ENCODE results near the gene CENPU. TPM values are rescaled to one million over a fixed set of nuclear protein-coding genes. Genes with fewer than 3 reads are reported as not detected.

Gene CENPU
- polyA plus RNA-seq, 4 donors = 1.6 to 17.2 (median 6.9) TPM

DNA sequence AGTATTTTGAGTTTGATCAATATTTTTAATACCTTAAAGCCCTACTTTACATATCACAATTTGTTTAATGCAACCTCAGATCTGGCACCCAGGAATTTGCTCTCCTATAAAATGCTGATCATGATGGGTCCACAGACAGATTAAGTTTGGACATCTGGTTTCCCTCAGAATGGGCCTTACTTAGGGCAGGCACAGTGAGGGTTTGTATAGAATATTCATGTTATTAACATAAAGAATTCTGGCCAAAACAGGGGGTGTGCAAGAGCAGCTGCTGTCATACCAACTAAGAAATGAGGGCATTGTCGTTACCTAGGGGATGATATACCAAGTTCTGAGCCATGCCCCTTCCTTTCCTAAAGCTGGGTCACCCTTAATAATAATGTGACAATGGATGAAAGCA lies 37.5 kb upstream of the CENPU start:
- no peak for DNase-seq
- H3K36me3 ChIP-seq (ENCODE audit: control insufficient read depth in 3 of 3, insufficient read depth in 2 of 3, low read depth in 1 of 3, low read length in 3 of 3) = peaks cover 0 to 3% (median 3%) of the 10 kb centered on the region in 3 donors
- no peak for FAIRE-seq
- 81 to 96% (median 86%) methylated on average over 1 of the region's 1 CpG for WGBS, 3 donors
- no peaks in the 10 kb centered on the region for H3K27me3 ChIP-seq (ENCODE audit: control insufficient read depth in 3 of 3, insufficient read depth in 3 of 3, low read length in 3 of 3)
- H3K4me1 ChIP-seq (ENCODE audit: control insufficient read depth in 3 of 3, insufficient read depth in 2 of 3, low read depth in 1 of 3, low read length in 2 of 3) = no peaks in the 10 kb centered on the region
- H3K9me3 ChIP-seq (ENCODE audit: control insufficient read depth in 2 of 2, insufficient read depth in 1 of 2, low read depth in 1 of 2, low read length in 1 of 2) = no peaks in the 10 kb centered on the region
- no peak overlapping the region for H3K27ac ChIP-seq (ENCODE audit: low read depth in 1 of 3, low read length in 2 of 3)
- no peak overlapping the region for H3K4me3 ChIP-seq (ENCODE audit: low read depth in 1 of 3, low read length in 3 of 3)

DNA sequence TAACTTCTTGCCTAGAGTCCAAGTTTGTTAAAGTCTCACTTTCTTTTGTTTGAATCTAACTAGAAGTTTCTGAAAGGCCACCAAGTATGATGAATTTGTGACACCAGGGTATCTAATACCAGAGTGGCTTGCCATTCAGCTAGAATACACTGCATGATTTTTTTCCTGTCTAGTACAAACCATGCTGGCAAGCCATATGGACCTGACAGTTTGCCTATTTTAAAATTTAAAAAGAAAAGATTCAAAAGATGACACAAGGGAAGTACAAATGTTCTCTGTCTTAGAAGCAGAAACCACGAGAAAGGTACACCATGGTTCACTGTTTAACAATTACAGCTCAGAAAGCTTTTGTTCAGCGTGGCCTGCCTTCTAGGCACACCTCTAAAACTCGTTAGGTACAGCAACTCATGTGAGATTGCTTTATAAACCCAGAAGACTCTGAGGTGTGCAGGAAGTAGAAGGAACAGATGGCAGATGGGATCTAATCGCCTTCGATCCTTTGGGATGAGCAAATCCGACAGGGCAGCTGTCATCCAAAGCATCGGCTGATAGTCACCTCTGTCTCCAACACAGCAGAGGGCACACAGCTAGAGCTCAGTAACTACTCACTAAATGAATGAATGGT lies 35.4 kb upstream of the CENPU start:
- H3K27ac ChIP-seq (ENCODE audit: low read depth in 1 of 3, low read length in 2 of 3) = no peak overlapping the region
- H3K27me3 ChIP-seq (ENCODE audit: control insufficient read depth in 3 of 3, insufficient read depth in 3 of 3, low read length in 3 of 3) = no peaks in the 10 kb centered on the region
- peaks cover 0 to 3% (median 3%) of the 10 kb centered on the region in 3 donors for H3K36me3 ChIP-seq (ENCODE audit: control insufficient read depth in 3 of 3, insufficient read depth in 2 of 3, low read depth in 1 of 3, low read length in 3 of 3)
- no peak overlapping the region for H3K4me3 ChIP-seq (ENCODE audit: low read depth in 1 of 3, low read length in 3 of 3)
- DNase-seq (no peak), FAIRE-seq (no peak)
- H3K4me1 ChIP-seq (ENCODE audit: control insufficient read depth in 3 of 3, insufficient read depth in 2 of 3, low read depth in 1 of 3, low read length in 2 of 3) = no peaks in the 10 kb centered on the region
- WGBS, 3 donors = 86 to 88% (median 87%) methylated on average over 7 of the region's 7 CpGs
- no peaks in the 10 kb centered on the region for H3K9me3 ChIP-seq (ENCODE audit: control insufficient read depth in 2 of 2, insufficient read depth in 1 of 2, low read depth in 1 of 2, low read length in 1 of 2)

- no peak overlapping the region for H3K27ac ChIP-seq (ENCODE audit: low read depth in 1 of 3, low read length in 2 of 3)
- 90 to 94% (median 90%) methylated on average over 5 of the region's 5 CpGs for WGBS, 3 donors
These were observed 34.4 kb upstream of the CENPU start for GRCh38 chr4:184768296-184768695.

GRCh38 chr4:184766446-184766845 lies 32.5 kb upstream of the CENPU start:
- WGBS, 3 donors = 42 to 91% (median 61%) methylated on average over 9 of the region's 9 CpGs
- H3K36me3 ChIP-seq (ENCODE audit: control insufficient read depth in 3 of 3, insufficient read depth in 2 of 3, low read depth in 1 of 3, low read length in 3 of 3) = peaks cover 0 to 7% (median 3%) of the 10 kb centered on the region in 3 donors
- H3K4me1 ChIP-seq (ENCODE audit: control insufficient read depth in 3 of 3, insufficient read depth in 2 of 3, low read depth in 1 of 3, low read length in 2 of 3) = no peaks in the 10 kb centered on the region

More at GRCh38 chr4:184768296-184768695, 34.4 kb upstream of the CENPU start:
- H3K4me3 ChIP-seq (ENCODE audit: low read depth in 1 of 3, low read length in 3 of 3) = no peak overlapping the region
- no peaks in the 10 kb centered on the region for H3K9me3 ChIP-seq (ENCODE audit: control insufficient read depth in 2 of 2, insufficient read depth in 1 of 2, low read depth in 1 of 2, low read length in 1 of 2)
- no peaks in the 10 kb centered on the region for H3K27me3 ChIP-seq (ENCODE audit: control insufficient read depth in 3 of 3, insufficient read depth in 3 of 3, low read length in 3 of 3)
- FAIRE-seq = no peak
- DNase-seq = no peak
- H3K4me1 ChIP-seq (ENCODE audit: control insufficient read depth in 3 of 3, insufficient read depth in 2 of 3, low read depth in 1 of 3, low read length in 2 of 3) = no peaks in the 10 kb centered on the region
- peaks cover 0 to 3% (median 3%) of the 10 kb centered on the region in 3 donors for H3K36me3 ChIP-seq (ENCODE audit: control insufficient read depth in 3 of 3, insufficient read depth in 2 of 3, low read depth in 1 of 3, low read length in 3 of 3)

DNA sequence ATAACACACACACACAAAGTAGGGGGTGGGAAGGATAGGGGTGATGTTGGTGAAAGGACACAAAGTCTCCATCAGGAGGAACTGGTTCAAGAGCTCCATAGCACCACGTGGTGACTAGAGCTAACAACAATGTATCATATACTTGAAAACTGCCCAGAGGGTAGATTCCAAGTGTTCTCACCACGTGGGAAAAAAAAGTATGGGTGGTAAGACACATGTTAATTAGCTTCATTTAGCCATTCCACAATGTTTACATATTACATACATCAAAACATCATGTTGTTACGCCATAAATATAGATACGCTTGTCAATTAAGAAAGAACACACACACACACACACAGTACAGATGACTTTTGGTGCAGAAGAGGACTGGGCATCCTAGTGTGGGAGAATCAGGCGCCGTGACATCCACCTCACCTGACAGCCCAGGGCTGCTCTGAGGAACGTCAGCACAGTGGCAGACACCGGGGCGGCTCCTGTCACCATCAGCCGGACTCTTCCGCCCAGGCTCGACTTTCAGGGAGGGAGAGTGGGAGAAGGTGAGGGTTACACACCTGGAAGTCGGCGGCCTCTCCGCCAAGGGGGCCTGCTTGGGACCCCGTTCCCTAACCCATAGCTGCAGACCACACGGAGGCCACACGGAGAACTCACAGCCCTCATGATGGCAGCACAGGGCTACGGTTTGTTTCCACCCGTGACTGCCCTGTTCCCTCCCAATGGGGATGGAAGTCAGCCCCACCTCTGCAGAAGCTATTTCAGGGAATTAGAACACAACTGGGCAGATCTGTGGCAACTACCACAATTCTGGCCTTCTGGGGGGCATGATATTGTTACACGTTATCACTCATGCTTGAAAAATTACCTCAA lies 31.8 kb upstream of the CENPU start:
- H3K4me1 ChIP-seq (ENCODE audit: control insufficient read depth in 3 of 3, insufficient read depth in 2 of 3, low read depth in 1 of 3, low read length in 2 of 3) = no peaks in the 10 kb centered on the region
- 90 to 92% (median 92%) methylated on average over 21 of the region's 21 CpGs for WGBS, 3 donors
- no peak for FAIRE-seq
- H3K27me3 ChIP-seq (ENCODE audit: control insufficient read depth in 3 of 3, insufficient read depth in 3 of 3, low read length in 3 of 3) = no peaks in the 10 kb centered on the region
- no peak for DNase-seq
- H3K27ac ChIP-seq (ENCODE audit: low read depth in 1 of 3, low read length in 2 of 3) = no peak overlapping the region
- H3K4me3 ChIP-seq (ENCODE audit: low read depth in 1 of 3, low read length in 3 of 3) = no peak overlapping the region
- peaks cover 0 to 9% (median 3%) of the 10 kb centered on the region in 3 donors for H3K36me3 ChIP-seq (ENCODE audit: control insufficient read depth in 3 of 3, insufficient read depth in 2 of 3, low read depth in 1 of 3, low read length in 3 of 3)
- H3K9me3 ChIP-seq (ENCODE audit: control insufficient read depth in 2 of 2, insufficient read depth in 1 of 2, low read depth in 1 of 2, low read length in 1 of 2) = no peaks in the 10 kb centered on the region

More at GRCh38 chr4:184766446-184766845, 32.5 kb upstream of the CENPU start:
- Histone ChIP-seq H3K27ac (ENCODE audit: low read depth in 1 of 3, low read length in 2 of 3) (no peak overlapping the region), H3K4me3 (ENCODE audit: low read depth in 1 of 3, low read length in 3 of 3) (no peak overlapping the region), H3K27me3 (ENCODE audit: control insufficient read depth in 3 of 3, insufficient read depth in 3 of 3, low read length in 3 of 3) (no peaks in the 10 kb centered on the region), H3K9me3 (ENCODE audit: control insufficient read depth in 2 of 2, insufficient read depth in 1 of 2, low read depth in 1 of 2, low read length in 1 of 2) (no peaks in the 10 kb centered on the region)
- FAIRE-seq = no peak
- DNase-seq = peak; percentile 23 to 57

DNA sequence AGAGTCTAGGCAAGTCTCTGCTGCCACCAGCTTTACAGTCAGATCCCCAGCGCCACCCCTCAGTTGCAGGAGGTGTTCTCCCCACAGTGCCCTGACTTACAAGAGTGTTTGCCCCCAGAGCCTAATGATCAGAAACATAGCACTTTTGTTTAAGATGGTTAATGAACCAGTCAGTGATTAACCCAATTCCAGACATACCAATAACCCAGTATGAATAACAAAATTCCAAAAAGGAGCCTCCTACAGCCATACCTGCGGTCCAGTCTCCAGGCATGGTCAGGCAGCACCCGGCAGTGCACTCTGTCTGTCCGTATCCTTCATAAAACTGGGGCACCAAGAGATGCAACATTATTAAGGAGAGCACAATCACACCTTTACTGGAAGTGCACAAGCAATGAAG lies 30.7 kb upstream of the CENPU start:
- Histone ChIP-seq H3K9me3 (ENCODE audit: control insufficient read depth in 2 of 2, insufficient read depth in 1 of 2, low read depth in 1 of 2, low read length in 1 of 2) (no peaks in the 10 kb centered on the region), H3K36me3 (ENCODE audit: control insufficient read depth in 3 of 3, insufficient read depth in 2 of 3, low read depth in 1 of 3, low read length in 3 of 3) (peaks cover 0 to 10% (median 3%) of the 10 kb centered on the region in 3 donors), H3K27me3 (ENCODE audit: control insufficient read depth in 3 of 3, insufficient read depth in 3 of 3, low read length in 3 of 3) (no peaks in the 10 kb centered on the region), H3K27ac (ENCODE audit: low read depth in 1 of 3, low read length in 2 of 3) (no peak overlapping the region), H3K4me3 (ENCODE audit: low read depth in 1 of 3, low read length in 3 of 3) (no peak overlapping the region), H3K4me1 (ENCODE audit: control insufficient read depth in 3 of 3, insufficient read depth in 2 of 3, low read depth in 1 of 3, low read length in 2 of 3) (no peaks in the 10 kb centered on the region)
- 97 to 98% (median 98%) methylated on average over 4 of the region's 4 CpGs for WGBS, 3 donors
- FAIRE-seq (no peak), DNase-seq (no peak)

DNA sequence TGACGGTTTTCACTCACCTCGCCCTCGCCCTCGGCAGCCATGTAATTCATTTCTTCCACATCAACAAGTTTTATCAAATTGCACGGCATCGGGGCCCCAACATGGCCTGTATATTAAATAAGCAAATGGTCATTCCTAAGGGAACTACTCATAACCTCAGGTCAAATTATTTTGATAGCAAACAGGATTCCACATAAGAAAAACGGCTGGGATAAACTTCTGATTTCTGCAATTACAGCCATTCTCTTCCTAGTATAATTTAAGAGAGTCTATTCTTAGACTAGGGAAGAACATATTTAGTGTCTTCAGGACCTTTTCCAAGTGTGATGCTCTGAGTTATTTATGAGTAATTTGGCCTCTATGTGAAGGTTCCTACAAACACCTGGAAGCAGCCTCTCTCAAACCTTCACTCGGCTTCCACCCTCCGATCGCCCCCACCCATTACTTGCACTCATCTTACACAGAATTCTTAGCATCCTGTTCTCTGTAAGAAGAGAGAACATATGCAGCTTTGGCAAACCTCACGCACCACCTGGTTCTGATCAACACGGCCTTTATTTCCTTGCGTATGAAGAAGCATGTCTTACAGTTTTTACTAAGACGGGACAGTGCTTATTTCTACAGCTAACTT lies 29.4 kb upstream of the CENPU start:
- Histone ChIP-seq H3K4me1 (ENCODE audit: control insufficient read depth in 3 of 3, insufficient read depth in 2 of 3, low read depth in 1 of 3, low read length in 2 of 3) (no peaks in the 10 kb centered on the region), H3K27me3 (ENCODE audit: control insufficient read depth in 3 of 3, insufficient read depth in 3 of 3, low read length in 3 of 3) (no peaks in the 10 kb centered on the region), H3K27ac (ENCODE audit: low read depth in 1 of 3, low read length in 2 of 3) (no peak overlapping the region), H3K36me3 (ENCODE audit: control insufficient read depth in 3 of 3, insufficient read depth in 2 of 3, low read depth in 1 of 3, low read length in 3 of 3) (peaks cover 0 to 10% (median 3%) of the 10 kb centered on the region in 3 donors), H3K9me3 (ENCODE audit: control insufficient read depth in 2 of 2, insufficient read depth in 1 of 2, low read depth in 1 of 2, low read length in 1 of 2) (no peaks in the 10 kb centered on the region), H3K4me3 (ENCODE audit: low read depth in 1 of 3, low read length in 3 of 3) (no peak overlapping the region)
- no peak for DNase-seq
- 80 to 97% (median 95%) methylated on average over 14 of the region's 14 CpGs for WGBS, 3 donors
- no peak for FAIRE-seq

DNA sequence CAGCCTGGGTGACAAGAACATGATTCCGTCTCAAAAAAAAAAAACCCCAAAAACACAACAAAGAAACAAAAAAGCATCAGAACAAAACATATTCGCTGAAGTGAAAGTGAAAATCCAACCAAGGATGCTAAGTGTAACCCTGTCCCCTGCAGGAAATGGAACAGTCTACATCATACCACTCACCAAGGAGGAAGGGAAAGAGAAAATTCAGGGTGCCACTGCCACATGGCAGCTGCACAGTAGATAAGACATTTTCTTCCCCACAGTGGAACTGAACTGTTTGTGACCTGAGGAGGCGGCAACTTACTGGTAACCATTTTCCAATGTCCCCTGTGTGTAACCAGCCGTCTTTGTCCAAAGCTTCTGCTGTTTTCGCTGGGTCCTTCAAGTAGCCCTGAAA lies 28.2 kb upstream of the CENPU start:
- peaks cover 0 to 12% (median 3%) of the 10 kb centered on the region in 3 donors for H3K36me3 ChIP-seq (ENCODE audit: control insufficient read depth in 3 of 3, insufficient read depth in 2 of 3, low read depth in 1 of 3, low read length in 3 of 3)
- DNase-seq = peak in 1 of 2 donors; percentile 18
- FAIRE-seq = no peak

More for the DNA sequence above, 28.2 kb upstream of the CENPU start:
- 68 to 81% (median 69%) methylated on average over 5 of the region's 5 CpGs for WGBS, 3 donors
- Histone ChIP-seq H3K27me3 (ENCODE audit: control insufficient read depth in 3 of 3, insufficient read depth in 3 of 3, low read length in 3 of 3) (no peaks in the 10 kb centered on the region), H3K9me3 (ENCODE audit: control insufficient read depth in 2 of 2, insufficient read depth in 1 of 2, low read depth in 1 of 2, low read length in 1 of 2) (no peaks in the 10 kb centered on the region), H3K4me3 (ENCODE audit: low read depth in 1 of 3, low read length in 3 of 3) (no peak overlapping the region), H3K27ac (ENCODE audit: low read depth in 1 of 3, low read length in 2 of 3) (peak overlapping the region in 1 of 3 donors; percentile 59), H3K4me1 (ENCODE audit: control insufficient read depth in 3 of 3, insufficient read depth in 2 of 3, low read depth in 1 of 3, low read length in 2 of 3) (no peaks in the 10 kb centered on the region)

Measured in small intestine (tissue), 7 donors.